ENCODE data around the gene TRPV5. TPM values are rescaled to one million over a fixed set of nuclear protein-coding genes. Genes with fewer than 3 reads are reported as not detected.

The TRPV5 gene
- total RNA-seq, 3 donors from 2014 or later (not counting 1 experiment from before 2014, with no cell fraction given) = not detected

DNA sequence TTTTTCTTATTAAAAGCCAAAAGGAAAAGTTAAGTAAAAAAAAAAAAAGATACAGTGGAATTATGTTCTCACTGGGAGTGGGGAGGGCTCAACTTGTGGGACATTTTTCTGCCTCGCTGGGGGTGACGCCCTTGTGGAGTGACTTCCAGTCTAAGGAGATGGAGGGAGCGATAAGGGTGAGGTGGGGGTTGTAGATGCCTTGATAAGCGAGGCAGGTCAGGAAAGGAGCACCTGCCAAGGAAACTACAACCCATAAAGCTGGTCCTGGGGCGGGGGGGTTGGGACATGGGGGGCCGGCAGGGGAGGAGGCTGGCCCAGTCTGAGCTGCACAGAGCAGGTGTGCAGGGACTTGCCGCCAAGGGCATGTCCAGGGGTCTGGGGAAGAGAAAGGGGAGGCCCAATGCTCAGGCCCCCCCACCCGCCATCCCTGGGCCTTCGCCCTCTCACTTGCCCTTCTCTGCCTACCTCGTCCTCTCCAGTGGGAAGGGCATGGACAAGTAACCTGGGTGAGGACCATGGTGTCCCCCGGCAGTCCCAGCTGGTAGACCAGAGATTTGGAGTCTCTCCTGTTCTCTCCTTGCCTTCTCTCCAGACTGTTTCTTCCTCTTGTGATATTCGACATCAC is 2.5 kb upstream of the TRPV5 start:
- WGBS (ENCODE audit: insufficient coverage) = 88% methylated on average over 12 of the region's 12 CpGs

GRCh38 chr7:142934056-142934455 is 510 bp upstream of the TRPV5 start:
- H3K27ac Mint-ChIP-seq = no peak overlapping the region
- TF ChIP-seq CTCF (IDR thresholded peaks at IDR 0.05) = no peak
- H3K27me3 Mint-ChIP-seq (ENCODE audit: low read depth in 2 of 2) = peaks cover 9 to 13% of the 10 kb centered on the region in 2 donors
- DNase-seq (no peak), ATAC-seq (no peak)
- H3K36me3 ChIP-seq (ENCODE audit: control insufficient read depth, insufficient read depth, low read length) = no peaks in the 10 kb centered on the region
- no peaks in the 10 kb centered on the region for H3K9me3 Mint-ChIP-seq
- no peak overlapping the region for H3K27ac ChIP-seq (ENCODE audit: low read length)
- H3K4me3 ChIP-seq (ENCODE audit: low read length) = no peak overlapping the region
- H3K36me3 Mint-ChIP-seq = no peaks in the 10 kb centered on the region
- no peaks in the 10 kb centered on the region for H3K9me3 ChIP-seq (ENCODE audit: control insufficient read depth, insufficient read depth, low read length)
- H3K4me1 Mint-ChIP-seq = no peaks in the 10 kb centered on the region
- H3K4me1 ChIP-seq (ENCODE audit: control insufficient read depth, insufficient read depth, low read length) = no peaks in the 10 kb centered on the region
- no peaks in the 10 kb centered on the region for H3K27me3 ChIP-seq (ENCODE audit: control insufficient read depth, insufficient read depth, low read length)
- 89% methylated on average over 12 of the region's 12 CpGs for WGBS (ENCODE audit: insufficient coverage)
- H3K4me3 Mint-ChIP-seq = no peak overlapping the region
- intact Hi-C loops (cut with micrococcal nuclease) = no loop called here

More for the DNA sequence above, 2.5 kb upstream of the TRPV5 start:
- no peaks in the 10 kb centered on the region for H3K27me3 ChIP-seq (ENCODE audit: control insufficient read depth, insufficient read depth, low read length)
- no peak for DNase-seq
- no peaks in the 10 kb centered on the region for H3K36me3 ChIP-seq (ENCODE audit: control insufficient read depth, insufficient read depth, low read length)
- no peak overlapping the region for H3K27ac Mint-ChIP-seq
- intact Hi-C loops (cut with micrococcal nuclease) = no loop called here
- no peak overlapping the region for H3K4me3 ChIP-seq (ENCODE audit: low read length)
- no peaks in the 10 kb centered on the region for H3K9me3 Mint-ChIP-seq
- no peak for TF ChIP-seq CTCF (IDR thresholded peaks at IDR 0.05)
- no peaks in the 10 kb centered on the region for H3K36me3 Mint-ChIP-seq
- H3K27me3 Mint-ChIP-seq (ENCODE audit: low read depth in 2 of 2) = peaks cover 13% of the 10 kb centered on the region in 2 donors
- H3K4me3 Mint-ChIP-seq = no peak overlapping the region
- H3K4me1 Mint-ChIP-seq = no peaks in the 10 kb centered on the region
- no peak overlapping the region for H3K27ac ChIP-seq (ENCODE audit: low read length)
- ATAC-seq = no peak
- H3K4me1 ChIP-seq (ENCODE audit: control insufficient read depth, insufficient read depth, low read length) = no peaks in the 10 kb centered on the region
- no peaks in the 10 kb centered on the region for H3K9me3 ChIP-seq (ENCODE audit: control insufficient read depth, insufficient read depth, low read length)

- Mint-ChIP-seq H3K4me1 (no peaks in the 10 kb centered on the region), H3K27ac (no peak overlapping the region), H3K9me3 (no peaks in the 10 kb centered on the region), H3K27me3 (ENCODE audit: low read depth in 2 of 2) (peaks cover 9 to 13% of the 10 kb centered on the region in 2 donors), H3K4me3 (no peak overlapping the region), H3K36me3 (no peaks in the 10 kb centered on the region)
- no peak overlapping the region for H3K4me3 ChIP-seq (ENCODE audit: low read length)
- H3K9me3 ChIP-seq (ENCODE audit: control insufficient read depth, insufficient read depth, low read length) = no peaks in the 10 kb centered on the region
- H3K4me1 ChIP-seq (ENCODE audit: control insufficient read depth, insufficient read depth, low read length) = no peaks in the 10 kb centered on the region
- no peak for DNase-seq
- TF ChIP-seq CTCF (IDR thresholded peaks at IDR 0.05) = no peak
- H3K27ac ChIP-seq (ENCODE audit: low read length) = no peak overlapping the region
- no peaks in the 10 kb centered on the region for H3K36me3 ChIP-seq (ENCODE audit: control insufficient read depth, insufficient read depth, low read length)
- 97% methylated on average over 5 of the region's 7 CpGs for WGBS (ENCODE audit: insufficient coverage)
- no peaks in the 10 kb centered on the region for H3K27me3 ChIP-seq (ENCODE audit: control insufficient read depth, insufficient read depth, low read length)
- intact Hi-C loops (cut with micrococcal nuclease) = no loop called here
- no peak for ATAC-seq
Observed at GRCh38 chr7:142933092-142933475, 462 bp downstream of the TRPV5 start.

Measured in natural killer cell (primary cell).